Sigmoid colon (tissue), 7 donors: ENCODE measurements around the gene FAM9C. TPM values are rescaled to one million over a fixed set of nuclear protein-coding genes. Genes with fewer than 3 reads are reported as not detected.

Source experiments
- DNase-seq: peaks from one replicate; pipeline ENCODE4 v3.0.0-alpha.2; 2019
- H3K27ac ChIP-seq, 4 donors: fragments of 200-600 bp; sonication (generic); one replicate each; pipeline ENCODE4 v1.5.1; 2016 to 2019; ENCODE audit warnings: mild to moderate bottlenecking in 1 of 4
- H3K27me3 ChIP-seq, 3 donors: fragments of 200-600 bp; sonication (generic); one replicate each; pipeline ENCODE4 v1.5.1; 2019; ENCODE audit warnings: mild to moderate bottlenecking in 1 of 3
- H3K36me3 ChIP-seq, 4 donors: fragments of 200-600 bp; sonication (generic); one replicate each; pipeline ENCODE4 v1.5.1; 2016 to 2019
- H3K4me1 ChIP-seq, 4 donors: fragments of 200-600 bp; sonication (generic); one replicate each; pipeline ENCODE4 v1.5.1; 2017 to 2019
- H3K4me3 ChIP-seq, 4 donors: fragments of 200-600 bp; sonication (generic); one replicate each; pipeline ENCODE4 v1.5.1; 2017 to 2019; ENCODE audit warnings: mild to moderate bottlenecking in 2 of 4, moderate library complexity in 1 of 4
- H3K9me3 ChIP-seq, 4 donors: fragments of 200-600 bp in 3 of 4; sonication (generic) in 3 of 4; one replicate each; pipeline versions ENCODE4 v1.5.1 to v1.6.1; 2013 to 2019
- EP300 ChIP-seq, 4 donors: sonication (generic); formaldehyde crosslinking; IDR thresholded peaks; one replicate each; pipeline ENCODE4 v1.6.1; 2017; ENCODE audit warnings: antibody characterized with exemption in 4 of 4
- POLR2A ChIP-seq, 2 donors: fragments of 450-650 bp; IDR thresholded peaks; one replicate each; pipeline ENCODE4 v1.6.1; 2016; ENCODE audit warnings: antibody characterized with exemption in 2 of 2, mild to moderate bottlenecking in 2 of 2, moderate library complexity in 2 of 2
- POLR2AphosphoS5 ChIP-seq, 4 donors: sonication (generic); formaldehyde crosslinking; IDR thresholded peaks; one replicate each; pipeline ENCODE4 v1.6.1; 2017; ENCODE audit warnings: antibody characterized with exemption in 4 of 4
- WGBS, 2 donors: extraction: QIAGEN DNeasy Blood & Tissue Kit; methylation state at CpG; one replicate each; pipeline ENCODE4 v1.1.7; 2013; 5-methylcytosine and 5-hydroxymethylcytosine counted together
- intact Hi-C: fragments of 100-400 bp; cut with DNase I; formaldehyde crosslinking; loops from one replicate; pipeline ENCODE4 v1.15.1; 2023
- polyA plus RNA-seq, 3 donors: library from polyadenylated mRNA; stranded (reverse); fragments of 200-250 nt; gene quantifications; one replicate each; pipeline ENCODE4 v1.2.3, GENCODE V29; 2013
- total RNA-seq, 4 donors: library from RNA; depleted of rRNA; stranded (reverse); fragments of >200 nt; gene quantifications; one replicate each; pipeline ENCODE4 v1.1.0, GENCODE V29; 2016
- TF ChIP-seq, protein P1 (sequence below), 4 experiments: fragments of 450-650 bp in 3 of 4; fragments of 200-600 bp in 1 of 4; IDR thresholded peaks; one replicate each; pipeline ENCODE4 v1.5.1; 2016 to 2019; ENCODE audit warnings: antibody characterized with exemption in 4 of 4, mild to moderate bottlenecking in 3 of 4, moderate library complexity in 2 of 4
- donor health status: healthy with polysubstance abuse.
- donor health status: Bipolar disorder and iron deficiency.
- donor health status: healthy.

FAM9C gene
- total and polyA plus RNA-seq, 7 donors, result 0.17 TPM; not detected in 6

DNA sequence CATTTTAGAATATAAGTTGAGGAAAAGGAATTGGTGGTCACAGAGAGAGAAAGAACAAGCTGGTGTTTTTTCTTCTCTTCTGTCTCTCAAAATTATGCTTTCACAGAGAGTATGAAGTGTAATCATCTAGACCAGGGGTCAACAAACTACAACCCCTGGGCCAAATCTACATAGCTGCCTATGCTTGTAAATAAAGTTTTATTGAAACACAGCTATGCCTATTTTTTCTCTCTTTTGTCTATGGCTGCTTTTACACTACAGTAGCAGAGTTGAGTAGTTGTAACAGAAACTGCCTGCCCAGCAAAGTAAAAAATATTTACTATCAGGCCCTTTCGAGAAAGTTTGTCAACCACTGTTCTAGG lies 6.7 kb upstream of the FAM9C start:
- no peak overlapping the region for H3K4me3 ChIP-seq
- H3K4me1 ChIP-seq, result no peaks in the 10 kb centered on the region
- no peak for DNase-seq
- TF ChIP-seq POLR2AphosphoS5 (IDR thresholded peaks at IDR 0.05) (no peak), EP300 (IDR thresholded peaks at IDR 0.05) (no peak), POLR2A (IDR thresholded peaks at IDR 0.05) (no peak)
- TF ChIP-seq, protein P1, sequence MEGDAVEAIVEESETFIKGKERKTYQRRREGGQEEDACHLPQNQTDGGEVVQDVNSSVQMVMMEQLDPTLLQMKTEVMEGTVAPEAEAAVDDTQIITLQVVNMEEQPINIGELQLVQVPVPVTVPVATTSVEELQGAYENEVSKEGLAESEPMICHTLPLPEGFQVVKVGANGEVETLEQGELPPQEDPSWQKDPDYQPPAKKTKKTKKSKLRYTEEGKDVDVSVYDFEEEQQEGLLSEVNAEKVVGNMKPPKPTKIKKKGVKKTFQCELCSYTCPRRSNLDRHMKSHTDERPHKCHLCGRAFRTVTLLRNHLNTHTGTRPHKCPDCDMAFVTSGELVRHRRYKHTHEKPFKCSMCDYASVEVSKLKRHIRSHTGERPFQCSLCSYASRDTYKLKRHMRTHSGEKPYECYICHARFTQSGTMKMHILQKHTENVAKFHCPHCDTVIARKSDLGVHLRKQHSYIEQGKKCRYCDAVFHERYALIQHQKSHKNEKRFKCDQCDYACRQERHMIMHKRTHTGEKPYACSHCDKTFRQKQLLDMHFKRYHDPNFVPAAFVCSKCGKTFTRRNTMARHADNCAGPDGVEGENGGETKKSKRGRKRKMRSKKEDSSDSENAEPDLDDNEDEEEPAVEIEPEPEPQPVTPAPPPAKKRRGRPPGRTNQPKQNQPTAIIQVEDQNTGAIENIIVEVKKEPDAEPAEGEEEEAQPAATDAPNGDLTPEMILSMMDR (IDR thresholded peaks at IDR 0.05), result no peak
- intact Hi-C loops, result no loop called here
- no peaks in the 10 kb centered on the region for H3K27me3 ChIP-seq
- 81 to 91% methylated on average over 1 of the region's 1 CpG for WGBS, 2 donors
- H3K27ac ChIP-seq, result no peak overlapping the region
- H3K36me3 ChIP-seq, result no peaks in the 10 kb centered on the region
- H3K9me3 ChIP-seq, result no peaks in the 10 kb centered on the region

DNA sequence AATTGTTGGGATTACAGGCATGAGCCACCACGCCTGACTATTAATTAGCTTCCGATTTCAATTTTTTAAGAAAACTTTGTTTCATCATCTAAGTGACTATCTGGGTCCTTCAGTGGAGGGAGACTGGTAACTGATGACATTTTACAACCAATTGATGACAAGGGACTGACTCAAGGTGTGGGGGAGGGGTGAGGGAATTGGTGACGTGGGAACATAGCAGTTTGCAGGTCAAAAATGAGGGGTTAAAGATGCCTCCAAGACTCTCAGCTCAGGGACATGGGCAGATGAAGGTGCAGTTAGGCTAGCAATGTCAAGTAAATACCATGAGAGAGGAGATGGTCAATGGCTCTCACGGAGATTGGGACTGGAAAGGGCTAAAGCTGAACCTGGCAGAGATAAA lies 5.7 kb upstream of the FAM9C start:
- DNase-seq, result no peak
- Histone ChIP-seq H3K36me3 (no peaks in the 10 kb centered on the region), H3K4me1 (no peaks in the 10 kb centered on the region), H3K4me3 (no peak overlapping the region), H3K27ac (no peak overlapping the region), H3K27me3 (no peaks in the 10 kb centered on the region), H3K9me3 (no peaks in the 10 kb centered on the region)
- intact Hi-C loops, result no loop called here
- TF ChIP-seq POLR2AphosphoS5 (IDR thresholded peaks at IDR 0.05), result no peak
- WGBS, 2 donors, result 96 to 97% methylated on average over 4 of the region's 4 CpGs

DNA sequence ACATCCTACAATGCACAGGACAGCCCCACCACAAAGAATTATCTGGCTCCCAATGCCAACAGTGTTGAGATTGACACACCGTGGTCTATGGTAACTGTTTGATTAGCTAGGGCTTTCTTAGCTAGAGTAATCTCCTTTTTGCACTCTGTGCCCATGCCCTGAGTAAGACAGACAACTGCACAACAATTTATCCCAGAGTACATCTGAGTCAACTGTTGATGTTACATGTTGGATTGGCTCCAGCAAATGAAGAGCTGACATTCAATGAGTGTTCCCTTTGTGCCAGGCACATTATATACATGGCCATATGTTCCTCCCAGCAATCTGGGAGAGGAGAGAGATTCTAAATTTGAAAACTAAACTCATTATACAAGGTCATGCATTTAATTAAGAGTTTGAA lies 3.9 kb upstream of the FAM9C start:
- Histone ChIP-seq H3K4me1 (no peaks in the 10 kb centered on the region), H3K9me3 (no peaks in the 10 kb centered on the region), H3K4me3 (no peak overlapping the region), H3K36me3 (no peaks in the 10 kb centered on the region), H3K27me3 (no peaks in the 10 kb centered on the region), H3K27ac (no peak overlapping the region)
- no peak for TF ChIP-seq POLR2A (IDR thresholded peaks at IDR 0.05)
- no peak for TF ChIP-seq POLR2AphosphoS5 (IDR thresholded peaks at IDR 0.05)
- TF ChIP-seq, protein P1 (IDR thresholded peaks at IDR 0.05), result no peak
- TF ChIP-seq EP300 (IDR thresholded peaks at IDR 0.05), result no peak
- WGBS, 2 donors, result 73 to 95% methylated on average over 1 of the region's 1 CpG
- intact Hi-C loops, result no loop called here
- DNase-seq, result no peak

DNA sequence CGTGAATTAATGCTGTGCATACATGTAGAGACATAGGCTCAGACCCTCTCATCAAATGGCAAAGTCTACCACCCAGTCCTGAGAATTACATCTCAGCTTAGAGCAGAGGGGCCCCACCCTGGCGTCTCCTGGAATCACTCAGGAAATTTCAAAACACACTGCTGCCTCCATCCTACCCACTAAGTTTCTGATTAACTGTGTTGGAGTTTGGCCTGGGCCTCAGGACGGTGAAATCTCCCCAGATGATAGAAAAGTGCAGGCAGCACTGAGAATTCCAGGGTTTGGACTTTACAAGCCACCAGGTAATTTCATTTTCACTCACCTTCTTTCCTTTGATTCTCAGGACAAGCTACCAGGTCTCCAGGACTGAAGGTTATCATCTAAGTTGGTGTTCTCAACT lies 3.3 kb upstream of the FAM9C start:
- Histone ChIP-seq H3K4me1 (no peaks in the 10 kb centered on the region), H3K4me3 (no peak overlapping the region), H3K27me3 (no peaks in the 10 kb centered on the region), H3K9me3 (no peaks in the 10 kb centered on the region), H3K27ac (no peak overlapping the region), H3K36me3 (no peaks in the 10 kb centered on the region)
- intact Hi-C loops, result no loop called here
- no peak for TF ChIP-seq EP300 (IDR thresholded peaks at IDR 0.05)
- TF ChIP-seq POLR2AphosphoS5 (IDR thresholded peaks at IDR 0.05), result no peak
- TF ChIP-seq, protein P1 (IDR thresholded peaks at IDR 0.05), result no peak
- 84 to 88% methylated on average over 3 of the region's 3 CpGs for WGBS, 2 donors
- DNase-seq, result no peak

DNA sequence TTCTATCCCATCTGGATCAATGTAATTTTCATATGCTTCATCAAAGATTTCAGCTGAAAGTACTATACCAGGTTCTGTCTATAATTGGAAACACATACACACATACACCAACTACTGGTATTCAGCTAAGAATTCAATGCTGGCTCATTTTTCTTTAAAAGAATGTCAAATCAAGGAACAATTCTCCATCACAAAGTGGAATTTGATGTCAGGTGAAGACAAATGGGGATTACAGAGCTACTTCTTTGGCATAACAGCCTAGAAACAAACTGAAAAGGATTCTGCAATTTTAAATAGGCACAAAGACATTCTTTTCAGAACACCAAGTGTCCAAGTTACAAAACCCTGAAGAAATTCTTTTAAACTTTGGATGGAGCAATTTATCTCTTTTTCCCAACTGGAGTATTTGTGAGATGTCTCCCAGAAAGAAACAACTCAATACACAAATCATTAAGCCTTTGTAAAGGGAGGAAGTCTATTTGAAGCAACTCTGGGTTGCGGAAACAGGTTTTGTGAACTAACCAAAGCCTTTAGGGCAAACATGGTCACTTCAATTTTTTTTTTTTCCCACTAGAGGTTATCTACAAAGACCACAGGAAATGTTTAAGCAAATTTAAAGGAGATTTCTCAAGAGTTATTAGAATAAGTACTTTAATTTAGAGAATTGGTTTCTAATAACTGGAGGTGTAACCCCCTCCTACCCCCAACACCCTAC lies 1.9 kb upstream of the FAM9C start:
- intact Hi-C loops, result no loop called here
- no peak overlapping the region for H3K4me3 ChIP-seq
- TF ChIP-seq POLR2A (IDR thresholded peaks at IDR 0.05) (no peak), EP300 (IDR thresholded peaks at IDR 0.05) (no peak), POLR2AphosphoS5 (IDR thresholded peaks at IDR 0.05) (no peak)
- TF ChIP-seq, protein P1 (IDR thresholded peaks at IDR 0.05), result no peak
- DNase-seq, result no peak
- no peak overlapping the region for H3K27ac ChIP-seq
- no peaks in the 10 kb centered on the region for H3K36me3 ChIP-seq
- no peaks in the 10 kb centered on the region for H3K27me3 ChIP-seq
- WGBS, 2 donors, result 65 to 84% methylated on average over 1 of the region's 1 CpG
- no peaks in the 10 kb centered on the region for H3K9me3 ChIP-seq
- no peaks in the 10 kb centered on the region for H3K4me1 ChIP-seq
